IgD-negative memory B cell (primary cell): Measurements from ENCODE around the gene LCNL1. TPM values are rescaled to one million over a fixed set of nuclear protein-coding genes. Genes with fewer than 3 reads are reported as not detected.
A peak's percentile ranks its signal among the peaks of the same experiment; 100 is the strongest.
"Not testable (repeated sequence)": the region's sequence is repeated elsewhere in the genome, so short reads cannot be mapped to it uniquely, and the experiment has no call there.

ENCODE experiments used
- H3K27ac Mint-ChIP-seq, 3 donors: one replicate each; pipeline ENCODE4 v1.8.0; 2020 to 2022; ENCODE audit warnings: mild to moderate bottlenecking in 3 of 3, mixed read lengths in 3 of 3, moderate library complexity in 1 of 3
- H3K27me3 Mint-ChIP-seq: one replicate; pipeline ENCODE4 v1.8.0; 2021; ENCODE audit warnings: mixed read lengths
- H3K36me3 Mint-ChIP-seq: one replicate; pipeline ENCODE4 v1.8.0; 2020; ENCODE audit warnings: mild to moderate bottlenecking, mixed read lengths
- H3K4me1 Mint-ChIP-seq, 3 donors: one replicate each; pipeline ENCODE4 v1.8.0; 2020 to 2022; ENCODE audit warnings: mixed read lengths in 3 of 3, mild to moderate bottlenecking in 1 of 3
- H3K4me3 Mint-ChIP-seq, 4 donors: one replicate each; pipeline ENCODE4 v1.8.0; 2020 to 2022; ENCODE audit warnings: mild to moderate bottlenecking in 4 of 4, mixed read lengths in 4 of 4, moderate library complexity in 3 of 4
- H3K9me3 Mint-ChIP-seq, 3 donors: one replicate each; pipeline ENCODE4 v1.8.0; 2020 to 2021; ENCODE audit warnings: mixed read lengths in 3 of 3, mild to moderate bottlenecking in 1 of 3
- polyA plus RNA-seq: library from polyadenylated mRNA; unstranded; fragments of 300-500 nt; fragmentation: Illumina TruSeq; gene quantifications from one replicate; pipeline ENCODE4 v1.2.3, GENCODE V29; 2021

Gene LCNL1
- polyA plus RNA-seq, 1 donor from 2014 or later: not detected

DNA sequence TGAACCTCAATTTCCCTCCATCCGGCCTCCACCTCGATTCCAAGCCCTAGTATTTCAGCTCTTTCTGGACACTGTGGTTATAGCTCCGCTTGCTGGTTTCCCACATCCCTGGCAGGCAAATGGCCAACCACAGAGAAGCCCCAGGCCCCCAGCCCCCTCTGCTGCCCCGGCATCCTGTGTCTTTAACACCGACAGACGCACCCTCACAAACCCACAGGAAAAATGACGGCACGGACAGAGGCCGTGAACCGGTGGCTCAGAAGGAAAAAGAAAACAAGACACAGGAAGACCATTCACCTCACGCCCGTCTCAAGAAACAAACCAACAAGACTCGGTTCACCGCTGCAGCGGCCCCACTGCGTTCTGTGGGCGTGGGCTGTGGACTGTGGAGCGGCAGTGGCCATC lies 15.0 kb downstream of the LCNL1 start:
- Mint-ChIP-seq H3K9me3 (no peaks in the 10 kb centered on the region), H3K36me3 (no peaks in the 10 kb centered on the region), H3K4me3 (peak overlapping the region; percentile 34 to 92 (median 80)), H3K27me3 (peaks cover 2% of the 10 kb centered on the region), H3K4me1 (peaks cover 22 to 32% (median 31%) of the 10 kb centered on the region in 3 donors), H3K27ac (peak overlapping the region; percentile 81 to 96 (median 95))

- Mint-ChIP-seq H3K4me1 (peaks cover 22 to 30% (median 27%) of the 10 kb centered on the region in 3 donors), H3K4me3 (peak overlapping the region; percentile 63 to 93 (median 86)), H3K27me3 (peaks cover 2% of the 10 kb centered on the region), H3K27ac (peak overlapping the region; percentile 95 to 99 (median 95)), H3K9me3 (peaks cover 0 to 1% (median 0%) of the 10 kb centered on the region in 3 donors), H3K36me3 (no peaks in the 10 kb centered on the region)
These were observed 17.6 kb downstream of the LCNL1 start for GRCh38 chr9:137000177-137000930.

GRCh38 chr9:137001857-137002645 lies 19.3 kb downstream of the LCNL1 start:
- H3K27me3 Mint-ChIP-seq: peaks cover 5% of the 10 kb centered on the region
- no peak overlapping the region for H3K27ac Mint-ChIP-seq
- H3K9me3 Mint-ChIP-seq: peaks cover 0 to 1% (median 0%) of the 10 kb centered on the region in 3 donors
- H3K4me3 Mint-ChIP-seq: peak overlapping the region in 1 of 4 donors; percentile 20
- H3K4me1 Mint-ChIP-seq: peaks cover 22 to 28% (median 22%) of the 10 kb centered on the region in 3 donors
- no peaks in the 10 kb centered on the region for H3K36me3 Mint-ChIP-seq

GRCh38 chr9:137002646-137003041 lies 19.9 kb downstream of the LCNL1 start:
- peaks cover 5% of the 10 kb centered on the region for H3K27me3 Mint-ChIP-seq
- no peaks in the 10 kb centered on the region for H3K36me3 Mint-ChIP-seq
- H3K27ac Mint-ChIP-seq: no peak overlapping the region
- peaks cover 19 to 27% (median 21%) of the 10 kb centered on the region in 3 donors for H3K4me1 Mint-ChIP-seq
- H3K9me3 Mint-ChIP-seq: peaks cover 0 to 1% (median 0%) of the 10 kb centered on the region in 3 donors
- H3K4me3 Mint-ChIP-seq: no peak overlapping the region

GRCh38 chr9:137004285-137004684 lies 21.5 kb downstream of the LCNL1 start:
- H3K27me3 Mint-ChIP-seq, H3K36me3 Mint-ChIP-seq, H3K27ac Mint-ChIP-seq, H3K9me3 Mint-ChIP-seq: not testable (repeated sequence)
- Mint-ChIP-seq H3K4me1 (peaks cover 8 to 13% (median 8%) of the 10 kb centered on the region in 3 donors), H3K4me3 (peak overlapping the region in 1 of 4 donors; percentile 22)

GRCh38 chr9:137006116-137007003 lies 23.6 kb downstream of the LCNL1 start:
- H3K27me3 Mint-ChIP-seq: peaks cover 3% of the 10 kb centered on the region
- no peaks in the 10 kb centered on the region for H3K36me3 Mint-ChIP-seq
- H3K9me3 Mint-ChIP-seq: peaks cover 0 to 1% (median 0%) of the 10 kb centered on the region in 3 donors
- no peak overlapping the region for H3K4me3 Mint-ChIP-seq
- H3K27ac Mint-ChIP-seq: no peak overlapping the region
- H3K4me1 Mint-ChIP-seq: no peaks in the 10 kb centered on the region

GRCh38 chr9:137007108-137007815 lies 24.5 kb downstream of the LCNL1 start:
- no peak overlapping the region for H3K27ac Mint-ChIP-seq
- no peak overlapping the region for H3K4me3 Mint-ChIP-seq

DNA sequence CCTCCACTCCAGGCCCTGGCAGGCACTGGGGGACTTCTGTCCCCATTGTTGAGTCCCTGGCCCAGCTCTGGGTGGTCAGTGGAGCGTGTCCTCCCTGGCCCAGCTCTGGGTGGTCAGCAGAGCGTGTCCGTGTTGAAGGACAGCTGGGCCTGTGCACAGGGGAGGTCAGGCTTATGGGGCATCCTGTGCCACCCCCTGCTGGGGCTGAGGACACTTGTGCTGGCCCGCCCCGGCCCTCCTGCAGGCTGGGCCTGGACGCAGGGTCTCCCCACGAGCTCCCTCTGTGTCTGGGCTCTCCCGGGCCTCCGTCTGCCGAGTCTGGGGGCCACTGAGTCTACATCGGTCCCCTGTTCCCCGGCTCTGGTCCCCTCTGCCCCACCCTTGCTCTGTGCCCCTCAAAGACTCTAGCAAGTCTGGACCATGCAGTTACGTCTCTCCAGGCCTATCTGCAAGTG lies 25.1 kb downstream of the LCNL1 start:
- no peak overlapping the region for H3K27ac Mint-ChIP-seq
- peaks cover 0 to 1% (median 0%) of the 10 kb centered on the region in 3 donors for H3K9me3 Mint-ChIP-seq
- peaks cover 3% of the 10 kb centered on the region for H3K27me3 Mint-ChIP-seq
- no peaks in the 10 kb centered on the region for H3K4me1 Mint-ChIP-seq
- no peak overlapping the region for H3K4me3 Mint-ChIP-seq
- no peaks in the 10 kb centered on the region for H3K36me3 Mint-ChIP-seq

More at GRCh38 chr9:137007108-137007815, 24.5 kb downstream of the LCNL1 start:
- H3K27me3 Mint-ChIP-seq: peaks cover 3% of the 10 kb centered on the region
- no peaks in the 10 kb centered on the region for H3K36me3 Mint-ChIP-seq
- peaks cover 0 to 1% (median 0%) of the 10 kb centered on the region in 3 donors for H3K9me3 Mint-ChIP-seq
- no peaks in the 10 kb centered on the region for H3K4me1 Mint-ChIP-seq

DNA sequence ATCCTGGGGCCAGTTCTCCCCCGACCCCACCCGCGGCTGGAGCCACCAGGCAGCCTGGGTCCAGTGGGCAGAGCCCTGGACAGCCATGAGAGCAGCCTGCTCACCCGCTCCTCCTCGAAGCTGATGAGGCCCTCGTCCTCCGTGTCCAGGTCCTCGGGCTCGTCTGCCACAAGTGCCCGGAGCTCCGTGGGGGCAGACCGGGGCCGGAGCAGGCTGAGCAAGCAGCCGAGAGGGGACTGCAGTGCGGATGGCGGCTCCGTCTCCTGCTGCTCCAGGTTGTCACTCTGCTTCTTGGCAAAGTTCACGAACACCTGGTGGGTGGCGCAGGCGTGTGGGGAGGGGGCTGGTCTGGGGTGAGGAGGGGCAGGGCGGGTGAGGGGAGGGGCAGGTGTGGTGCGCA lies 25.5 kb downstream of the LCNL1 start:
- H3K9me3 Mint-ChIP-seq: peaks cover 0 to 1% (median 0%) of the 10 kb centered on the region in 3 donors
- H3K36me3 Mint-ChIP-seq: no peaks in the 10 kb centered on the region
- no peak overlapping the region for H3K27ac Mint-ChIP-seq
- H3K4me3 Mint-ChIP-seq: no peak overlapping the region
- no peaks in the 10 kb centered on the region for H3K4me1 Mint-ChIP-seq
- peaks cover 3% of the 10 kb centered on the region for H3K27me3 Mint-ChIP-seq

DNA sequence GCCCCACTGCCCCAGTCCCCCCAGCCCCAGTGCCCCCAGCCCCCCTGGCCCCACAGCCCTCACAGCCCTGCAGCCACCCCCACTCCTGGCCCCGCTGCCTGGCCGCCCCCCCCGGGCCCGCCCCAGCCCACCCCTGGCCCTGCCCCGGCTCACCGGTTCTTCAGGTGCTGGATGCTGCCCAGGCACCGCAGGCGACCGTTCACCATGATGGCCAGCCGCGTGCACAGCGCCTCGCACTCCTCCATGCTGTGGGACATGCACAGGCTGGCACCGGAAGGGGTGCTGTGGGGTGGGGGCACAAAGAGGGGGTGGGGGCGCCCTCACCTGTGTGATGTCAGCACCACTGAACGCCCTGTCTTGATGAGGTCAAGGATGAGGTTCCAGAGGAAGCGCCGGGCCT lies 26.4 kb downstream of the LCNL1 start:
- peaks cover 0 to 1% (median 0%) of the 10 kb centered on the region in 3 donors for H3K9me3 Mint-ChIP-seq
- H3K4me3 Mint-ChIP-seq: no peak overlapping the region
- peaks cover 3% of the 10 kb centered on the region for H3K27me3 Mint-ChIP-seq
- H3K36me3 Mint-ChIP-seq: no peaks in the 10 kb centered on the region
- no peak overlapping the region for H3K27ac Mint-ChIP-seq
- no peaks in the 10 kb centered on the region for H3K4me1 Mint-ChIP-seq

DNA sequence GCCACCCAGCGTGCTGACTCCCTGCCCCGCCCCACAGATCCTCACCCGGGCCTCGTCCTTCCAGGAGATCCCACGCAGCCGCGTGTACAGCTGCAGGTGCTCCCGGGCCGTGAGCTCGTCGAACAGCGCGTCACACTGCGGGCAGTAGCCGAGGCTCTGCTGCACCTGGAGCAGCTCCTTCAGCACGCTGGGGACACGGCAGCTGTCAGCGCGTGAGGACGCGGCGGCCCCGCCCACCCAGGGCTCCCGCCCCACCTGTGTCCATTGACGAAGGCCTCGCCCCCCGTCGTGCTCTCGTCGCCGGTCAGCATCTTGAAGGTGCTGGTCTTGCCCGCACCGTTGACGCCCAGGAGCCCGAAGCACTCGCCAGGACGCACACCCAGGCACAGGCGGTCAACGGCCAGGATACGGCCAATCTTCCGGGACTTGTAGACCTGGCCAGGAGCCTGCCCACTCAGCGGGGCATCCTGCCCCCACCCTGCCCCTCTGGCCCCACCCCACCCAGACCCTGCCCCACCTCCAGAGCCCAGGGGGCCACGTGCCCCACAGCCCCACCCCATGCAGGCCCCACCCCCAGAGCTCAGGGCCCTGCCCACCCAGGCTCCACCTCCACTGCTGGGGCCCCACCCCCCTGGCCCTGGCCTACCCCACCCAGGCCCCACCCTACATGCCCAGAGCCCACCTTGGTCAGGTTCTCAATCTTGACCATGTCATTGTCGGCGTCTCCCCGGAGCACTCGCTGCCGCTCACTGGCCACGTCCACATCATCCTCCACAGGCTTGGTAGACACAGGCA lies 27.3 kb downstream of the LCNL1 start:
- Mint-ChIP-seq H3K4me1 (no peaks in the 10 kb centered on the region), H3K4me3 (no peak overlapping the region), H3K27ac (no peak overlapping the region), H3K9me3 (no peaks in the 10 kb centered on the region), H3K27me3 (peaks cover 3% of the 10 kb centered on the region), H3K36me3 (no peaks in the 10 kb centered on the region)

DNA sequence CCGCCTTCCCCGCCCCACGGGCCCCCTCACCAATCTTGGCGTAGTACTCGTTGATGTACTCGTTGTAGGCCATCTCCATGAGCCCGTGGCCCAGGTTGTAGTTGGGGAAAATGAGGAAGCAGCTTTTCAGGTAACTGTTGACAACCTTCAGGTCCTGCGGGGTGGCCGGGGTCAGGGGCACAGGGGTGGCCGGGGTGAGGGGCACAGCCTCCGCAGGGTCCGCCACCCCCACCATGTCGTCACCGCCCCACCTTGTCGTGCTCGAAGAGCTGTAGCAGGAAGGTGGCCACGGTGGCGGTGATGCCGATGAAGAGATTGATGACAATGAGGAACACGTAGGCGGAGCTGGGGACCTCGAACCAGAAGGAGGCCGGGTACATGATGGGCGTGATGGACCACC lies 28.4 kb downstream of the LCNL1 start:
- H3K36me3 Mint-ChIP-seq: no peaks in the 10 kb centered on the region
- no peaks in the 10 kb centered on the region for H3K4me1 Mint-ChIP-seq
- no peak overlapping the region for H3K27ac Mint-ChIP-seq
- H3K27me3 Mint-ChIP-seq: peaks cover 3% of the 10 kb centered on the region
- H3K9me3 Mint-ChIP-seq: no peaks in the 10 kb centered on the region
- no peak overlapping the region for H3K4me3 Mint-ChIP-seq

DNA sequence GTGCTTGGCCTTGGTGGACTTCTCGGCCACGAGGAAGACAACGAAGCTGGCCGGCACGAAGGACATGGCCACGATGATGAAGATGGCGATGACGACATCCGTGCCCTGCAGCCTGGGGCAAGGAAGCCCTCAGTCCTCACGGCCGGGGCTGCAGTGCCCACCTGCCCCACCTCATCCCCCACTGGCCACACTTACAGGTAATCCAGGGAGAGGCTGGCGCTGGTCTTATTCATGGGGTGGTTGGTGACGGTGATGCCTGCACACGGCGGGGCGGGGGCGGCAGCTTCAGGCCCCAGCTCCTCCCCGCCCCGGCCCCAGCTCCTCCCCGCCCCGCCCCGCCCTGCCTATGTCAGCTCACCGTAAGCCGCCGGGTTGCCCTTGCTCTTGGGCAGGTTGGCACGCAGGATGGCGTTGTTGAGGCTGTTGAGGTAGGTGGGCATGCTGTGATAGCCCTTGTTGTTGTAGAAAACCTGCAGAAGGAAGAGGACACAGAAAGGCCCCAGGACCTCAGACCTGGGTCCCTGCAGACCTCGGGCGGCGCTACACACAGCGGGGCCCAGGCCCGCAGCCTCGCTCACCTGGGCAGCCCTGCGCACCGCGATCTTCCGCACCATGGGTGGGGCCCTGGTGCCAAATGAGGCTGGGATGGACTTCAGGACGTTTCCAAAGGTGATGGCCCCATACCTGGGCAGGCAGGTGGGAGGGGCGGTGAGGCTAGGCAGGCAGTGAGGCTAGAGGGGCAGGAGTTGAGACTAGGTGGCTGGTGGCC lies 29.3 kb downstream of the LCNL1 start:
- no peaks in the 10 kb centered on the region for H3K27me3 Mint-ChIP-seq
- H3K4me3 Mint-ChIP-seq: no peak overlapping the region
- no peaks in the 10 kb centered on the region for H3K9me3 Mint-ChIP-seq
- H3K27ac Mint-ChIP-seq: no peak overlapping the region
- H3K36me3 Mint-ChIP-seq: no peaks in the 10 kb centered on the region
- no peaks in the 10 kb centered on the region for H3K4me1 Mint-ChIP-seq
